K562 (cell line): ENCODE data around the gene ADGRG1.

Source experiments
- ESRRB ChIP-seq: fragments of 250-450 bp; sonication (Bioruptor Pico); IDR thresholded peaks from 2 replicates; pipeline ENCODE4 v1.5.0; 2020; ENCODE audit warnings: mild to moderate bottlenecking, moderate library complexity, borderline replicate concordance
- ETV6 ChIP-seq, 3 experiments: fragments of 150-350 bp in 1 of 3; sonication (generic) in 1 of 3; formaldehyde crosslinking in 1 of 3; IDR thresholded peaks; 2 replicates each; pipeline versions ENCODE4 v1.6.1 to v1.8.0; 2014 to 2022; ENCODE audit warnings: borderline replicate concordance in 2 of 3, low read depth in 2 of 3, antibody characterized with exemption in 1 of 3, low read length in 1 of 3, mild to moderate bottlenecking in 1 of 3, missing genetic modification reagents in 1 of 3
- KAT2B ChIP-seq: IDR thresholded peaks from one replicate; pipeline ENCODE4 v1.6.1; 2012; ENCODE audit warnings: low read depth, mild to moderate bottlenecking, control low read depth, inconsistent platforms, low read length, moderate library complexity
- POLR2A ChIP-seq: fragments of 450-650 bp; conservative IDR thresholded peaks from 2 replicates; pipeline ENCODE4 v1.6.1; 2016
- POLR2AphosphoS5 ChIP-seq: IDR thresholded peaks from 2 replicates; pipeline ENCODE4 v1.6.1; 2011; ENCODE audit warnings: mild to moderate bottlenecking, low read depth, low read length, moderate library complexity; ENCODE audit not compliant: control insufficient read depth, insufficient read depth
- RCOR1 ChIP-seq, 2 experiments: IDR thresholded peaks; 2 replicates each; pipeline ENCODE4 v1.6.1; 2012; ENCODE audit warnings: low read depth in 2 of 2, low read length in 2 of 2, borderline replicate concordance in 1 of 2, improper control_type of control experiment in 1 of 2
- TF ChIP-seq, protein P1 (sequence below), 3 experiments: IDR thresholded peaks in 2 of 3; conservative IDR thresholded peaks in 1 of 3; 2 replicates each; pipeline ENCODE4 v1.5.1; 2011 to 2012; ENCODE audit warnings: low read length in 3 of 3, mild to moderate bottlenecking in 3 of 3, control low read depth in 2 of 3, improper control_type of control experiment in 1 of 3, inconsistent platforms in 1 of 3, low read depth in 1 of 3, mixed read lengths in 1 of 3, moderate library complexity in 1 of 3; ENCODE audit not compliant: insufficient read depth in 2 of 3
- TF ChIP-seq, protein P2 (sequence below): fragments of 450-650 bp; IDR thresholded peaks from 2 replicates; pipeline ENCODE4 v1.6.1; 2016; ENCODE audit warnings: low read depth, mild to moderate bottlenecking, moderate library complexity
- TF ChIP-seq, protein P3 (sequence below): sonication (generic); formaldehyde crosslinking; IDR thresholded peaks from 2 replicates; pipeline ENCODE4 v1.9.0; 2022; ENCODE audit warnings: mild to moderate bottlenecking, missing genetic modification reagents
- TF ChIP-seq, protein P4 (sequence below), 2 experiments: IDR thresholded peaks; 2 replicates each; pipeline ENCODE4 v1.6.1; 2011; ENCODE audit warnings: borderline replicate concordance in 1 of 2, control low read depth in 1 of 2, low read depth in 1 of 2, low read length in 1 of 2, mild to moderate bottlenecking in 1 of 2, mixed read lengths in 1 of 2, moderate library complexity in 1 of 2; ENCODE audit not compliant: insufficient read depth in 1 of 2, insufficient read length in 1 of 2, poor library complexity in 1 of 2, severe bottlenecking in 1 of 2; ENCODE audit errors: extremely low read depth in 1 of 2

DNA sequence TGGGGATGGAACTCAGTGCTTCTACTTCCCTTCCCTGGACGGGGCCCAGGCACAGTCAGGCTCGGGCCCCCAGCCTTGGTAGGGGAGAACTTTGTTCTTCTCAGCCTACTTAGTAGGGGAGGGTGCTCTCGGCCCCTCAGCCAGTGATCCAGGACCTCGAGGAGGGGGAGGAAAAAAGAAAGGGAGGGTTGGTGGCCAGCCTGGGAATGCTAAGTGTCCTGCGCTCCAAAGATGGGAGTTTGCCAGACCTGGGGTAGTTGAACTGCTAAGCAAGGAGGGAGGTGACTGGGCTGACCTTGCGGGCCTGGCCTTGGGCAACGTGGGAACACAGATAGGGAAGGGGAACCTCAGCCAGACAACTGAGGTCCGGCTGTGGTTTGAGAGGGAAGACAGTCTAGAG, 12.2 kb downstream of the ADGRG1 start:
- TF ChIP-seq, protein P1, sequence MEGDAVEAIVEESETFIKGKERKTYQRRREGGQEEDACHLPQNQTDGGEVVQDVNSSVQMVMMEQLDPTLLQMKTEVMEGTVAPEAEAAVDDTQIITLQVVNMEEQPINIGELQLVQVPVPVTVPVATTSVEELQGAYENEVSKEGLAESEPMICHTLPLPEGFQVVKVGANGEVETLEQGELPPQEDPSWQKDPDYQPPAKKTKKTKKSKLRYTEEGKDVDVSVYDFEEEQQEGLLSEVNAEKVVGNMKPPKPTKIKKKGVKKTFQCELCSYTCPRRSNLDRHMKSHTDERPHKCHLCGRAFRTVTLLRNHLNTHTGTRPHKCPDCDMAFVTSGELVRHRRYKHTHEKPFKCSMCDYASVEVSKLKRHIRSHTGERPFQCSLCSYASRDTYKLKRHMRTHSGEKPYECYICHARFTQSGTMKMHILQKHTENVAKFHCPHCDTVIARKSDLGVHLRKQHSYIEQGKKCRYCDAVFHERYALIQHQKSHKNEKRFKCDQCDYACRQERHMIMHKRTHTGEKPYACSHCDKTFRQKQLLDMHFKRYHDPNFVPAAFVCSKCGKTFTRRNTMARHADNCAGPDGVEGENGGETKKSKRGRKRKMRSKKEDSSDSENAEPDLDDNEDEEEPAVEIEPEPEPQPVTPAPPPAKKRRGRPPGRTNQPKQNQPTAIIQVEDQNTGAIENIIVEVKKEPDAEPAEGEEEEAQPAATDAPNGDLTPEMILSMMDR (IDR thresholded peaks at IDR 0.05 in 2 of 3, conservative IDR thresholded peaks at IDR 0.05 in 1 of 3; ENCODE audit: insufficient read depth in 2 of 3, low read depth in 1 of 3, low read length in 3 of 3), result no peak
- TF ChIP-seq, protein P2, sequence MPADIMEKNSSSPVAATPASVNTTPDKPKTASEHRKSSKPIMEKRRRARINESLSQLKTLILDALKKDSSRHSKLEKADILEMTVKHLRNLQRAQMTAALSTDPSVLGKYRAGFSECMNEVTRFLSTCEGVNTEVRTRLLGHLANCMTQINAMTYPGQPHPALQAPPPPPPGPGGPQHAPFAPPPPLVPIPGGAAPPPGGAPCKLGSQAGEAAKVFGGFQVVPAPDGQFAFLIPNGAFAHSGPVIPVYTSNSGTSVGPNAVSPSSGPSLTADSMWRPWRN, result no peak
- TF ChIP-seq KAT2B, result no peak
- no peak for TF ChIP-seq ETV6 (IDR thresholded peaks at IDR 0.05; ENCODE audit: borderline replicate concordance in 1 of 2, low read depth in 2 of 2, low read length in 1 of 2)
- TF ChIP-seq ETV6 (CRISPR knock-in tag; IDR thresholded peaks at IDR 0.05; ENCODE audit: borderline replicate concordance), result no peak
- no peak for TF ChIP-seq POLR2A
- no peak for TF ChIP-seq POLR2AphosphoS5
- TF ChIP-seq RCOR1 (IDR thresholded peaks at IDR 0.05; ENCODE audit: borderline replicate concordance in 1 of 2, low read depth in 2 of 2, low read length in 2 of 2), result no peak
- TF ChIP-seq, protein P3, sequence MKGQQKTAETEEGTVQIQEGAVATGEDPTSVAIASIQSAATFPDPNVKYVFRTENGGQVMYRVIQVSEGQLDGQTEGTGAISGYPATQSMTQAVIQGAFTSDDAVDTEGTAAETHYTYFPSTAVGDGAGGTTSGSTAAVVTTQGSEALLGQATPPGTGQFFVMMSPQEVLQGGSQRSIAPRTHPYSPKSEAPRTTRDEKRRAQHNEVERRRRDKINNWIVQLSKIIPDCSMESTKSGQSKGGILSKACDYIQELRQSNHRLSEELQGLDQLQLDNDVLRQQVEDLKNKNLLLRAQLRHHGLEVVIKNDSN, result no peak
- TF ChIP-seq ESRRB, result no peak
- TF ChIP-seq, protein P4, sequence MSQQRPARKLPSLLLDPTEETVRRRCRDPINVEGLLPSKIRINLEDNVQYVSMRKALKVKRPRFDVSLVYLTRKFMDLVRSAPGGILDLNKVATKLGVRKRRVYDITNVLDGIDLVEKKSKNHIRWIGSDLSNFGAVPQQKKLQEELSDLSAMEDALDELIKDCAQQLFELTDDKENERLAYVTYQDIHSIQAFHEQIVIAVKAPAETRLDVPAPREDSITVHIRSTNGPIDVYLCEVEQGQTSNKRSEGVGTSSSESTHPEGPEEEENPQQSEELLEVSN (IDR thresholded peaks at IDR 0.05; ENCODE audit: borderline replicate concordance in 1 of 2, extremely low read depth in 1 of 2, insufficient read depth in 1 of 2, insufficient read length in 1 of 2, low read depth in 1 of 2, low read length in 1 of 2, poor library complexity in 1 of 2, severe bottlenecking in 1 of 2), result no peak
